UCSD-AML1 (cell line): Measurements from ENCODE around the gene NLGN4X.

Experiments used
- DNase-seq: peaks from one replicate; lab custom pipeline; 2025; ENCODE audit not compliant: unreplicated experiment; lab: John Stamatoyannopoulos, UW

Gene NLGN4X

DNA sequence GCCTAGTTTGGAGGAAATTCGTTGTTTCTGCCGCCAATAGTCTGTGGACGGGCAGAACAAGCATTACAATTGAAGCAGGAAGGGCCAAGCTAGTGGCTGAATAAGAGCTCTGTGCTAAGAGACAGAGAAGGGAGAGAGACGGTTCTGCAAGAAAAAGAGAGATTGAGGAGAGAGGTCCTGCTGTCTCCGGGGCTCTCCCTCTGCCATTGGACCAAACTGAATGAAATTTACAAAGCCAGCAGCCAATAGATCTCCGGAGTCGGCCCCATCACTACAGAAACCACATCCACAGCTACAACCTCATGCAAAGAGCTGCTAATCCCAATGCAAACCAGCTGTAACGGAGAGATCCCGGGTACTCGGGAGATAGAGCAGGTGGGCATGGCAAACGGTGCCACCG is at the start of gene NLGN4X:
Gene NLGN4X (minus strand): TSS at position 148 of the 400 bp plus-strand sequence. CDS start 77,401 bp downstream, outside the sequence.
- no peak for DNase-seq

DNA sequence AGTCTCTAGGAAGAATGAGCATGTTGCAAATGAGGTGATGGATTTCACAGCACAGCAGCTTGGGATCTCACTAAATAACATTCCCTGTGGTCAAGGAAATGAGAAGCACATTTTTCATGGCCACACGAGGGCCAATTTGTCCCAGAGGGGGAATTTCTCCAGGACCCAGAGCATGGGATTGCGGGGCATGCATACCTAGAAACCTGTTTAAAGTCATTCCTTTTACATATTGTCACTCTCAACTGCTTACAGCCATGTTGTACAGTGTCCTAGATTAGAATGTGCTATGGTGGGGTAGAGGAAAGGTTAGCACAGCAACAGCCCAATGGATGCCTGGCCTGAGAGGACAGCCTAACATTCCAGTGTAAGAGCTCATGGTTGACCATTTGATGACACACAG is 37.4 kb upstream of the NLGN4X start:
- DNase-seq = no peak

DNA sequence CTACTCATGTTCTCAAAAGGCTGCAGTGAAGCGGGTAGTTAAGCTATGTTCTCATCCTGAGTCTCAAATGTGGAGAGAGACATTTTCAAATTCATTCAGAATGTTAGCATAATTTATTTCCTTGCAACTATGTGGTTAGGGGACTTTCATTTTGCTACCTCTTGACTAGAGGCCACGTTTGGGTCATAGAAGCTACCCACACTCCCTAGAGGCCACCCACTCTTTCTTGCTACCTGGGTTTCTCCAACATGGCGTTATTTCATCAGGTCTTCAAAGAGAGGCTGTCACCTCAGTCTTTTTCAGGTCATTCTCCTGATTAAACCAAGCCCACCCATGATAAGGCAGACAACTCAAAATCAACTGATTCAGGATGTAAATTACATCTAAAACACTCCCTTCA is 34.3 kb upstream of the NLGN4X start:
- DNase-seq = no peak

DNA sequence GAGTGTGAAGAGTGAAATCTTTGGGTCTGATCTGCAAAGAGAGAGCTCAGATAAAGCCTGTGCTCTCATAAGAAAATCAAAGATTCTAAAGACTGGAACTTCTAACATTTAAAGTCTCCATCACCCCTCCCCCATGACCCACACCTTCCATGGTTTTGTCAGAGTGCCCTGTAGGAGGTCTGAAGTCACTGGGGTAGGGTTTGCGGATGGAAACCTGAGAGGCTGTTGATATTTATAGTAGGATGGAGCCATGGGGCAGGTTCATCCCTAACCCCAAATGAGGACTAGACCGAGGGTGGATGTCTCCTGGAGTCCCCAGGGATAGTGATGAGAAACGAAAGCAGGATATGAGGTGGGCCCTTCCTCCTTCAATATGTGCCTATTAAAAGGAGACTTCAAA is 28.4 kb upstream of the NLGN4X start:
- no peak for DNase-seq

DNA sequence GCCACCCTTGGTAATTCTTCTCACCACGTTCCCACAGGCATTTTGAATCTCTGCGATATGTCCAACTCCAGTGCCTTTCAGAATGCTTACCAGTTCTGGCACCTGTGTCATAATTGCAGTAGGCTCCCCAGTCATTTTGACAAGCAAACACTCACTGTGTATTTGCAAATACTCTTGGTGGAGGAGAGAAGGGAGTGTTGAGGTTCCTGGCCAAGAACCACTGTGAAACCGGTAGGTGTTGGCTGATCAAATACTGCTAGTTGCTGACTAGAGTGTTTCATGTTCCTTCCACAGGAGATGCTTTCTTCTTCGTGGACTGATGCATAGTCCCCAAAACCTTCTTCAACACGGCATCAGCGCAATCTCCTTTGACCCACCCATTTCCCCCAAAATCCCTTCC is 16.0 kb upstream of the NLGN4X start:
- no peak for DNase-seq

DNA sequence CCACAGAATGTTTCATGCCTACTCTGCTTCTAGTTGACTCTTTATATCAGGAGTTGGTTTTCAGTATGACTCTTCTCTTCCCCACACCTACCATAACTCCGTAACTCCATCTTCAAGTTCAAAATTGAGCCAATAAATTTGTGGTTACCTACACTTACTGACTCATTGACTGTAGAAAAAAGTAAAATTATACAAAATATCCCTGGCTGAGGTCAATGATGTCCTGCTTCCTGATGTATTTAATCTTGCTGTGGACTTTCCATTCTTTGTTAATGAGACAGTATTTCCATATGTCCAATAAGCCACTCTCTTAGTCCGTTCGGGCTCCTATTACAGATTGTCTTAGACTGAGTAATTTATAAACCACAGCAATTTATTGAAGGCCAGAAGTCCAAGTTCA is 9.9 kb upstream of the NLGN4X start:
- DNase-seq = no peak

DNA sequence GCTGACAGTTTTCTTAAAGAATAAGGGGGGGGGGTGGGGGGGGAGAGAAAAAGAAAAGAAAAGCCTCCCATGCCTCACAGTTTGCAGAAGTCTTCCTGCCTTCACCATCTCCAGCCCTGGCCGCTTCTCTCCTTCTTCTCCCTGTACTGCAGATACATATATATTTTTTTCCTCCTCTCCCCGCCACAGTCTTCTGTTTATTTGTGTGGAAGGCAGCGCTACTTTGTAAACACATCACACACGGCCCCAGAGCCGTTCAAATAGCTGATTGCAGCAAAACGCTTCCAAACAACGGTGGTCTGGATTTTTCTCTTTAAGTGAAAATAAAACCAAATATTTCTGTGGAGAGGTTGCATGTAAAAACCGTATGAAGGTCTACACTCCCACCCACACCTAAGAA is 732 bp downstream of the NLGN4X start:
- DNase-seq = no peak

DNA sequence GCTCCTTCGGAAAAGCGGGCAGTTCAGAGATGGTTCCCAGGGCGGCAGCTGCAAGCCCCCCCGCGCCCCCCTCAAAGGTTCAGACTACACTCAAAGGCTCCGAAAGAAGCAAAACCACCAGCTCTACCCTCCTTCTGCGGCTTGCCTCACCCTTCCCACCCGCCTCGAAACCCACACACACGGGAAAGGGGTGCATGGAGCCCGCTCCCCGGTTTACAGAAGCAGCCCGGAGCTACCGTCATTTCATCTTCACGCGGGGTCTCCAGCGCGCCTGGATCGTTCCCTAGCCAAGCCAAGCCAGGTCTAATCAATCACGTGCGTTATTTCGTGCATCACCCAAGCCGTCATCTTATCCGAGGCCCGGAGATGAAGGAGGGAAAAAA is 1.2 kb downstream of the NLGN4X start:
- DNase-seq = no peak

DNA sequence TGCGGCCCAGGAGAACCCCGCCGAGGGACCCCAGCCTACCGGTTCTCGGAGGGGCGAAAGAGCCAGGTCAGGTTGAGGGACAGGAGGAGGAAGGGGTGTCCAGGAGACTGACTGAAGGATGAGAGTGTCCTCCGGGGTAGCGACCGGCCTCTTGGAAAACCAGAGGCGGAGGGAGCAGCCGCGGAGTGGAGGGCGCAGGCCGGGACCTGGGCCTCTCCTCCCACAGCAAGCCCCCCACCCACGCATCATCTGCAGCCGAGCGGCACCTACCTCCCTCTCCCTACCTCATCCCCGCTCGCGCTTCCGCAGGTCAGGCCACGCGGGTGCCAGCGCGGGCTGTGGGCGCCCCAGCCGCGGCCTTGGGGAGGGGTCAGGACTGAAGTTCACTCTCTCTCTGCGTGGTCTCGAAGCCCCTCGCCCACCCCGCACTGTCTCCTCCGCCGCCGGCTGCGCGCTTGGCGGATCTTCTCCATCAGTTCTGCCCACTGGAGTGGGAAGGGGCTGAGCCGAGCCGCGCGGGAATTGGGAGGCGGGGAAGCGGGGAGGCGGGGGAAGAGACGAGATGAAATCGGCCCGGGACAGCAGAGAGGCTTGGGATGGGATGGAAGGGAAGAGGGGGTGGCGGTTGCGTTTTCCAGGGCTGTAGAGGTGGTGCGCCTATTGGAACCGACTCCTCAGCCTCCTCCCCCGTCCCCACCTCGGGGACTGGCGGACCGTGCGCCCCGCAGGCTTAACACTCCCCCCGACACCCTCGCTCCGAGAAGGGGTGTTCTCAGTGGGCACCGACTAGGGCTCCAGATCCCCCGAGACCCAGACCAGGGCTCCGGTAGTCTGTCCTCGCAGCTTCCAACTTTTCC is 1.8 kb downstream of the NLGN4X start:
- DNase-seq = no peak

DNA sequence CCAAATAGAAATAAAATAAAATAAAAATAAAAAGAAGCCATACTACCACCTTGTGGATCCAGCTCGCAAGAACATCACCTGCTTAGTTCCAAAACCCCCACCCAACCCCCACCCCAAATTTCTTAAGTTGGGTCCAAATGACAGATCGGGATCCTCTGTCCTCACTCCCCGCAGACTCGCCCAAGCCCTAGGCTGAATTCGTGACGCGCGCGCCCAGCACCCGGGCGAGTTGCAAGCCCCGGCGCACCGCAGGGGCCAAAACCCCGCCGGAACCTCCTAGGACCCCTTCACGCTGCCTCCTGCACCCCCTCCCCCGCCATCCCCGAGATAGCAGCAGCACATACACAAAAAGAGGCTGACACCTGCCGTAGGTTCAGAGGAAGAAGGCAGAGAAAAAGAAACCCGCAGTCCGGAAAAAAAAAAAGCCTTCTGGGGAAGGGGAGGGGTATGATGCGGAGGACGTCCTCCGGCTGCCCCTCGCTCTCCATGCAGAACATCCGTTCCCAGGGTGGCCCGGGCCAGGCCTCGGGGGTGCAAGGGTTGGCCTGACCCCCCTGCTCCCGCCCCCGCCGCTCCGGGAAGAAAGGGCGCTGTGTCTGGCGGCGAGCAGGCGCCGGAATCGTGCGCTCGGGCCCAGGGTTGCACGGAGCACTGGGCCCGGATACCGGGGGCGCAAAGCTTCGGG is 2.6 kb downstream of the NLGN4X start:
- DNase-seq = no peak

DNA sequence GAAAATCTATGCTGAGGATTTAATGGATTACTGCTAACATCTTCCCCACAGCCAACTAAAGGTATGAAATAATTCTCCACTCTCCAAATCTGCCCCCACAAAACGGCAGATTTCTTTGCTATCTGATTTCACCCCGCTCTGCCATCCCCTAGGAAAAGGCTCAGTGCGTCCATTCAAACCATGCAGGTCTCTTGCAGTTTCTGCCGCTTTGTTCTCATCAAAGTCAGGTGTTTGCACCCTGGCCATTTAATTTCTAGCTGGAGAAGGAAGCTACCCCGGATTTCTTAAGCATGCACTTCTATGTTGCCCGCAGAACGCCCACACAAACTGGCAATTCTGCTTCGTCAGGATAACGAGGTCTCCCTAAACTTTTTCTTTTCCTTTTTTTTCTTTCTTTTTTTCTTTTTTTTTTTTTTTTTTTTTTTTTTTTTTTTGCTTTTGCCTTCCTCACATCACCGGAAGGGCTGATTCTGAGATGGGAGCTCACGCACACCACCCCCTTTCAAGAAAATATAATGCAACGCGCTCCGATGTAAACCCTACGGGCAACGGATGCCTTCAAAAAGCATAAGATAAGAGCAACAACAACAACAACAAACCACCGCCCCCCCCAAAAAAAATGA is 3.3 kb downstream of the NLGN4X start:
- no peak for DNase-seq

DNA sequence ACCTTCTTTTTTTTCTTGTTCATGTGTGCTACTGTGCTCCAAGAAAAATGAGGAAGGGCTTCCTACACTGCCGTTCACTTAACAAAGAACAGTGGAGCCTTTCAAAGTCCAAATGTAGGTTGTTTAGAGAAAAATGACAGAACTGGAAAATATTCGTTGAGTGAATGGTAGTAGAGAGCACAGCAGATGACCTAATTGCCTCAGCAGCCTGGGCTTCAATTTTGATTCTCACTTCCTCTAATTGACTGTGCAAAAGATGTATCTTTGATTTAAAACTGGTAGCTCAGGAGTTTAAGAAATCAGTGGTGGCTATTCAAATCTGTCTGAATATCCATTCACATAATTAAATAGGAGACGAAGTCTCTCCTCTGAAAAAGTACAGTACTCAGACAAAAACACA is 5.2 kb downstream of the NLGN4X start:
- no peak for DNase-seq

DNA sequence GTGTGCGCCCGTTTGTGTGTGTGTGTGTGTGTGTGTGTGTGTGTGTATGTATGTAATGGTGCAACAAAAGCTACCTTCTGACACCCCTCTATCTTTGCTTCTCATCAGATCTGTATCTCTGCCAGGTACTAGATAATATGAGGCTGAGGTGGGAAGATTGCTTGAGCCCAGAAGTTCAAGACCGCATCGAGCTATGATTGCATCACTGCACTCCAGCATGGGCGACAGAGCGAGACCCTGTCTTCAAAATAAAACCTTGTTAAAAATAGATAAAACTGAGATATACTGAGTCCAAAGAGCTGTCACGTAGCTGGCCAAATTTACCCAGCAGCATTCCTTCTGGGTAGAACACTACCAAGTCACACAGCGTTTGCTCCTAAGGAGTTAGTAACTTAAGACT is 18.4 kb downstream of the NLGN4X start:
- no peak for DNase-seq

DNA sequence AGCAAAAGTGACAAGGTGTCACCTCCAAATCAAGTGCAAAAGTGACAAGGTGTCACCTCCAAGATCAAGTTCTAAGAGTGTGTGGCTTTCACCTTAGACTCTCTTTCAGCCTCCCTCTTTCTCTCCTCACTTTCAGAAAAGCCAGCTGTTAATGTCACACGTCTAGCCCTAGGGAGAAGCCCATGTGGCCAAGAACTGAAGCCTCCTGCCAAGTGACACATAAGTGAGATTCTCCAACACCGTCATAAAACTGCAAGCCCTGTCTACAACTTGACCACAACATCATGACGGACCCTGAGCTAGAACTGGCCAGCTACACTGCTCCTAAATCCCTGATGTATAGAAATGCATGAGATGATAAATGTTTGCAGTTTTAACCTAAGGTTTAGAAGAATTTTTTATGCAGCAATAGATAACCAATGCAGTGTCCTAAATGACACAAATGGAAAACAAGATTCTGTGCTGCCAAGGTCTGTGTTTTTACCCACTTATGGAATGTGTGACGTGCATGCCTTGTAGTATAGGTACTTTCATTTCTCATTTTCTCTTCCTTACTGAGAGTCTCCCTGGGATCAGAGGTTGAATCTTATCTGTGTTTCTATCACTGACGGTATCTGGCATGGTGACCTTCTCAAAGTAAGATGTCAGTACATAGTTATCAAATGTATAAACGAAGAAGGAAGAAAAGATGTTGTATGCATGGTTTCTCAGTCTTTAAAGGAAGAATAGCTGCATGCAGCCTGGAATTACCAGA is 25.0 kb downstream of the NLGN4X start:
- DNase-seq = no peak

DNA sequence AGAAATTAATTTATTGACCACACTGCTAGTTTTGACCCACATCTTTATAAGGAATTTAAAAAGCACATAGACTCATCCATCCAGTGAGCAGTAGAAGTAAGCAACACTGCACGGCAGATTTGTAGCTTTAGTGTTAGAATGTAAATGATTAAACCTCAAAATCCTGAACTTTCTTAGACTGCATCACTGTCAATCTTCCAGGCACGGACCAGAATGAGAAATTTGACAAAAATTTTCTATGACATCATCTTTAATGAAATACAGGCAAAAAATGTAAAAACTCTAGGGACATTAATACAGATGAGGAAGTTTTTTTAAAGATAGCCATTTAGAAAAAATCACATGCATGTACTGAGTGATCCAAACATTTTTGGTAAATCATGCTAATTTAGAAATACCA is 29.2 kb downstream of the NLGN4X start:
- no peak for DNase-seq

DNA sequence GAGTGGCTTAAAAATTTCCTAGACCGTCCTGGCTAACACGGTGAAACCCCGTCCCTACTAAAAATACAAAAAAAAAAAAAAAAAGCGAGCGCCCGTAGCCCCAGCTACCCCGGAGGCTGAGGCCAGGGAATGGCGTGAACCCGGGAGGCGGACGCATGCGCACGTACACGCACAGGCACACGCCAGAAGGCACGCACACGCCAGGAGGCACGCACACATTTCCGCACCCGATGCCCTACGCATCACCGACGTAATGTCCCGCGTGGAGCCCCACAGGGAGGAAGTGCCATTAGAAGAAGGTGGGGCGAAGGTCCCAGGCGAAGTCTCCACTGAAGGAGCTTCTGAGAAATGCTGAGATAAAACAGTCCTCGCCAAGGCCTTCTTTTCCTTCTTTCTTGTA is 41.4 kb downstream of the NLGN4X start:
- DNase-seq = no peak

DNA sequence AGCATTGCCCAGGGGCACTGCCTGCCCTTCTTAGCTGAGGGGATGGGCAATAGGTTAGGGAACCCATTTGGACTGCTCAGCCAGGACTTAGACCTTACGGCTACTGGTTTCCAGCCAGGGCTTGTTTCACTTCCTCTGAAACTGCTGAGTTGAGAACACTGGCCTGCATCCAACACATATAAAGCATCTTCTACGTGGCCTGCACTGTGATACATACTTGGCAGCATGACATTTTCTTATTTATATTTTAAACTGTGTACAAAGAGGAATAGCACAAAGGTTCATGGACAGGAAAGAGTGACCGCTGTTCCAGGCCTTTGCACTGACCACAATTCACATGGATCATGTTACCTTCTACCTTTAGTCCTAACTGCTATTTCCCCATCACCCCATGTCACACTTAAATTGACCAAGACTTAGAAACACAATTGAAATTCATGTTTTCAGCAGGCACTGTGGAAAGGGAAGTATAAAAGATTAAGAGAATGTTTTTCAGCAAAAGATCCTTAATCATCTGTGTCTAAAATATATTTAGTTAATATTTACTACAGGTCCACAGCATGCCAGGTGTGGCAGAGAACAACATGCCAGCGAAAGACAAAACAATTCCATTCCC is 43.7 kb downstream of the NLGN4X start:
- DNase-seq = no peak

DNA sequence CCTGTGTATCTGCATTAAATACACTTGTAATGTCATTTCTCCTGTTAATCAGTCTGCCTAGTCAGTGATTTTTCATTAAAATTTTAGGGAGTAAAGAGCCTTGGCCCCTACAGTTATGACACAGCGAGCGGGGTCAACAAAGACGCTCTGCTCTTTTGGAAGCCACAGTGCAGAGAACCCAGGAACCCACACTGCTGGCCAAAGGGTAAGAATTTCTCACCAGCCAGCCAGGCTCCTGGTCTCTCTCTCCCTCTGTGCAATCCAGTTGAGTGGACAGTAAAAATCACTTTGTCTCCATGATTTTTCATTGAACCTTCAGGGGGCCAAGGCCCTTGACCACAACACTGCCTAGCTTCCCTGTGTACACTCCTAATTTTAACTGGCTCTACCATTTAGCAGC is 52.8 kb downstream of the NLGN4X start:
- no peak for DNase-seq

DNA sequence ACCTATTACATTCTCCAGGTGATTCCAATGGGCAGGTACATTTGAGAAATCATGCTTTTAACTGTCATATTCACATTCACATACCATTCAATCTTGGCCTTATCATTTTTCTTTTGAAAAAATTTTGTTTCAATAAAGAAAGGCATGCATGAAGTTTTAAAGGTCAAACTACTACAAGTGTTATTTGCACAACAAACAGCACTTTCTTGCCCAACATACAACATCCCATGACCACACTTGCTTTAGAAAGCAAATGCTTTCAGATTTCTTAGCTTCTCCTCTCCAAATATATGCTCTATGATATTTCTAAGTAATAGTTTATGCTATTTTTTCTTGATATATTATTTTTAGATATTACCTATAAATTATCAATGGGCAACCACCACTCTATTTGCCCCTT is 58.2 kb downstream of the NLGN4X start:
- DNase-seq = no peak

DNA sequence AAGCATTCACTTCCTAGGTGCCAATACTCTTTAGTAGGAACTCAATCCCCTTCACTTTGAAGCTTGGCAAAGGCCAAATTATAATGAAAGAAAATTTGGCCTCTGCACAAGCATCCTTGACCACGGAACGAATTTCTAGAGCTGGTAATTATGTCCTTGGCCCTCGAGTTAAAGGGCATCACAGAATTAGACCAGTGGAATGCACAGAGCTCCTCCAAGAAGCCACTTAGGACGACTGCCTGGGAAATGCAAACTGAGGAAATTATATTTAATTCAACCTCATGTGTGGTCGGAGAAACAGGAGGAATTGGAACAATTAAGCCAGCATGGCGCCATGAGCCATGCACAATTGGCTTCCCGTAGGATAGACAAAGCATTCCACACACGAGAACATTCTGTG is 59.3 kb downstream of the NLGN4X start:
- DNase-seq = no peak

DNA sequence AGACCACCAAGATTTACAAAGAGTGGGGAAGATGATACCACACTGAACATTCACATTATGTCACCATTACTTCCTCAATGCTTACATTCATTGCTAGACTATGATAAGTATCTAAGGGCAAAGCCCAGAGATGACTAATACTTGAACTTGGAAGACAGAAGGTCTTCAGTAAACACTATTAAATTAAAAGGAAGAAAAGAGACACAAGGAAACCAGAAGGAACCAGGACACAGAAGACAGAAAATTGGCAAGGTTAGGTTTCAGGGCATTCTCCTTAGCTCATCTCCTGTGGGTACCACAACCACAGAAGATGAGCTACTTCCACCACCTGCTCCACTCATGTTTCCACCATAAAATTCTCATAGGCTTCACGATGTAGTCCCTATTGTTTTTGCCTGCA is 64.9 kb downstream of the NLGN4X start:
- no peak for DNase-seq
